Epithelial cell of proximal tubule (primary cell): ENCODE data around the gene ADGRG7. TPM values are rescaled to one million over a fixed set of nuclear protein-coding genes. Genes with fewer than 3 reads are reported as not detected.

Experiments used
- DNase-seq: peaks from one replicate; pipeline ENCODE4 v3.0.0-alpha.2; 2011; ENCODE audit warnings: low read depth
- H3K4me3 ChIP-seq: 2 replicates; pipeline ENCODE4 v1.5.1; 2011; ENCODE audit warnings: low read depth, mild to moderate bottlenecking, low read length
- CTCF ChIP-seq: conservative IDR thresholded peaks from 2 replicates; pipeline ENCODE4 v1.5.1; 2012; ENCODE audit warnings: low read depth, mild to moderate bottlenecking, low read length
- total RNA-seq: library from RNA; depleted of rRNA; stranded (reverse); fragments of >200 nt; gene quantifications from 2 replicates; pipeline ENCODE4 v1.2.3, GENCODE V29; 2015

Gene ADGRG7
- total RNA-seq, 1 donor from 2014 or later = not detected

- TF ChIP-seq CTCF = no peak
- DNase-seq = no peak
- H3K4me3 ChIP-seq = no peak overlapping the region
These were observed 111.0 kb downstream of the ADGRG7 start for GRCh38 chr3:100720426-100720825.

GRCh38 chr3:100725935-100726513 is 116.6 kb downstream of the ADGRG7 start:
- no peak for DNase-seq
- H3K4me3 ChIP-seq = no peak overlapping the region
- no peak for TF ChIP-seq CTCF

- no peak for DNase-seq
- TF ChIP-seq CTCF = no peak
- no peak overlapping the region for H3K4me3 ChIP-seq
These were observed 117.3 kb downstream of the ADGRG7 start for GRCh38 chr3:100726706-100727105.

GRCh38 chr3:100730524-100730923 is 121.1 kb downstream of the ADGRG7 start:
- TF ChIP-seq CTCF = no peak
- no peak overlapping the region for H3K4me3 ChIP-seq
- no peak for DNase-seq

- TF ChIP-seq CTCF = no peak
- H3K4me3 ChIP-seq = no peak overlapping the region
- DNase-seq = no peak
These were observed 123.0 kb downstream of the ADGRG7 start for GRCh38 chr3:100732435-100732834.

GRCh38 chr3:100737334-100737733 is 127.9 kb downstream of the ADGRG7 start:
- H3K4me3 ChIP-seq = no peak overlapping the region
- TF ChIP-seq CTCF = peak; percentile 64
- no peak for DNase-seq

- DNase-seq = no peak
- TF ChIP-seq CTCF = no peak
- no peak overlapping the region for H3K4me3 ChIP-seq
These were observed 130.8 kb downstream of the ADGRG7 start for GRCh38 chr3:100740207-100740606.
